WERI-Rb-1 (cell line): ENCODE data around the gene EML1.

Source experiments
- DNase-seq: peaks from one replicate; pipeline ENCODE4 v3.0.0-alpha.2; 2020
- H3K27ac ChIP-seq: fragments of 250-450 bp; sonication (Bioruptor Pico); 2 replicates; pipeline ENCODE4 v1.5.1; 2020; ENCODE audit warnings: mild to moderate bottlenecking, moderate library complexity
- H3K27me3 ChIP-seq: fragments of 250-450 bp; sonication (Bioruptor Pico); 2 replicates; pipeline ENCODE4 v1.5.1; 2021; ENCODE audit warnings: mild to moderate bottlenecking, low read depth, moderate library complexity; ENCODE audit not compliant: insufficient read depth, severe bottlenecking
- H3K36me3 ChIP-seq: fragments of 250-450 bp; sonication (Bioruptor Pico); 2 replicates; pipeline ENCODE4 v1.5.1; 2020; ENCODE audit warnings: mild to moderate bottlenecking, moderate library complexity
- H3K4me3 ChIP-seq: 2 replicates; pipeline ENCODE4 v1.5.1; 2011; ENCODE audit warnings: low read depth, mild to moderate bottlenecking, control low read depth, low read length
- H3K9me3 ChIP-seq: fragments of 250-450 bp; sonication (Bioruptor Pico); 2 replicates; pipeline ENCODE4 v1.5.1; 2021; ENCODE audit warnings: mild to moderate bottlenecking, moderate library complexity; ENCODE audit not compliant: severe bottlenecking
- CTCF ChIP-seq: IDR thresholded peaks from 2 replicates; pipeline ENCODE4 v1.5.1; 2011; ENCODE audit warnings: low read depth, mild to moderate bottlenecking, control low read depth, inconsistent platforms, low read length

The EML1 gene

GRCh38 chr14:99818503-99819036, 25.4 kb downstream of the EML1 start:
- DNase-seq, result no peak
- H3K36me3 ChIP-seq, result no peaks in the 10 kb centered on the region; the same call in 1 of the 2 replicates
- no peak overlapping the region for H3K27ac ChIP-seq
- TF ChIP-seq CTCF, result no peak
- no peaks in the 10 kb centered on the region for H3K27me3 ChIP-seq
- no peak overlapping the region for H3K4me3 ChIP-seq
- H3K9me3 ChIP-seq, result no peaks in the 10 kb centered on the region

GRCh38 chr14:99819514-99819913, 26.3 kb downstream of the EML1 start:
- H3K27me3 ChIP-seq, result no peaks in the 10 kb centered on the region
- DNase-seq, result no peak
- H3K36me3 ChIP-seq, result no peaks in the 10 kb centered on the region; the same call in 1 of the 2 replicates
- no peaks in the 10 kb centered on the region for H3K9me3 ChIP-seq
- no peak overlapping the region for H3K4me3 ChIP-seq
- H3K27ac ChIP-seq, result no peak overlapping the region
- no peak for TF ChIP-seq CTCF

GRCh38 chr14:99820702-99821331, 27.6 kb downstream of the EML1 start:
- Histone ChIP-seq H3K4me3 (no peak overlapping the region), H3K27ac (no peak overlapping the region), H3K27me3 (no peaks in the 10 kb centered on the region), H3K9me3 (no peaks in the 10 kb centered on the region), H3K36me3 (no peaks in the 10 kb centered on the region; the same call in 1 of the 2 replicates)
- no peak for DNase-seq
- no peak for TF ChIP-seq CTCF

- DNase-seq, result no peak
- H3K4me3 ChIP-seq, result no peak overlapping the region
Observed at GRCh38 chr14:99821519-99822508, 28.6 kb downstream of the EML1 start.

More at GRCh38 chr14:99821519-99822508, 28.6 kb downstream of the EML1 start:
- no peak for TF ChIP-seq CTCF
- Histone ChIP-seq H3K36me3 (no peaks in the 10 kb centered on the region; the same call in 1 of the 2 replicates), H3K27me3 (no peaks in the 10 kb centered on the region), H3K27ac (no peak overlapping the region), H3K9me3 (no peaks in the 10 kb centered on the region)
